GM18868 (cell line): ENCODE measurements around the gene TPT1.
"Not testable (repeated sequence)": the region's sequence is repeated elsewhere in the genome, so short reads cannot be mapped to it uniquely, and the experiment has no call there.

Experiments used
- ATAC-seq: cut with Tn5 transposase; IDR thresholded peaks from one replicate; pipeline ENCODE4 v1.9.1; 2021; ENCODE audit warnings: mild to moderate bottlenecking, moderate library complexity; ENCODE audit not compliant: unreplicated experiment

TPT1 gene

DNA sequence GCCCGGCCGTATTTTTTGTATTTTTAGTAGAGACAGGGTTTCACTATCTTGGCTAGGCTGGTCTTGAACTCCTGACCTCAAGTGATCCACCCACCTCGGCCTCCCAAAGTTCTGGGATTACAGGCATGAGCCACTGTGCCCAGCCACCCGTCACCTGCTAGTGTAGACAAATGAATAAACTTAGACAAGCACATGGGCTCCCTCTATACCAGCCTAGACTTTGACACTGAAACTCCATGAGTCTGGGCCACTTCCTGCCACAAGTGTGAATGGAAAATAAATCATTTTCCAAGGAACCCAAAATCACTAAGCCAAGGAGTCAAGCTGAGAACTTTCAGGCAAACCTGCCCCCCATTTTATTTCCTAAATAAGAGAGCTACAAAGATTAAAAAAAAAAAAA is 27.0 kb upstream of the TPT1 start:
- no peak for ATAC-seq

DNA sequence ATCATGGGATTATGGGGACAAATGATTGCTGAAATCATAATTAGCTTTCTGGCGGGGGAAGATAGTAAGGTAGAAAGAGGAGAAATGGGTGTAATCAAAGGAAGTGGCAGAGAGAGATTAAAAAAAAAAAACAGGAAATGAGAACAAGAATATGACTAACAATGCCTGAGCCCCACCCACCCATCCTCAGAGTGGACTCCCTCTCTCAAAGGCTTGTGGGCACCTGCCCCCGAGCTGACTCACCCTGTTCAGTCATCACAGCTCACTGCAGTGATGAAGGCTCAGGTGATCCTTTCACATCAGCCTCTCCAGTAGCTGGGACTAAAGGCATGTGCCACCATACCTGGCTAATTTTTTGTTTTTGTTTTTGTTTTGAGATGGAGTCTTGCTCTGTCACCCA is 26.4 kb upstream of the TPT1 start:
- ATAC-seq: peak; percentile 99

DNA sequence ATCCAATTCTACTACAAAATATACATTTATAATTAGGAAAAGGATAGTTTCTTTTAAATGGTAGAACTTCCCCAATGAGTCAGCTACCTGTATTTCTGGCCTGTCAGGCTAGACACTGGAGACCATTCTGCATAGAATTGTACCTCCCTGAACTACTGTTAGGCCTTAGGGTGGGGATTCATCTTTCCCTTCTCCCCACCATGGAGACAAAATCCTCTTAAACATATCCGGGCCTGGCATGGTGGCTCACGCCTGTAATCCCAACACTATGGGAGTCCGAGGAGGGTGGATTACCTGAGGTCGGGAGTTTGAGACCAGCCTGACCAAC is 24.5 kb upstream of the TPT1 start:
- no peak for ATAC-seq

DNA sequence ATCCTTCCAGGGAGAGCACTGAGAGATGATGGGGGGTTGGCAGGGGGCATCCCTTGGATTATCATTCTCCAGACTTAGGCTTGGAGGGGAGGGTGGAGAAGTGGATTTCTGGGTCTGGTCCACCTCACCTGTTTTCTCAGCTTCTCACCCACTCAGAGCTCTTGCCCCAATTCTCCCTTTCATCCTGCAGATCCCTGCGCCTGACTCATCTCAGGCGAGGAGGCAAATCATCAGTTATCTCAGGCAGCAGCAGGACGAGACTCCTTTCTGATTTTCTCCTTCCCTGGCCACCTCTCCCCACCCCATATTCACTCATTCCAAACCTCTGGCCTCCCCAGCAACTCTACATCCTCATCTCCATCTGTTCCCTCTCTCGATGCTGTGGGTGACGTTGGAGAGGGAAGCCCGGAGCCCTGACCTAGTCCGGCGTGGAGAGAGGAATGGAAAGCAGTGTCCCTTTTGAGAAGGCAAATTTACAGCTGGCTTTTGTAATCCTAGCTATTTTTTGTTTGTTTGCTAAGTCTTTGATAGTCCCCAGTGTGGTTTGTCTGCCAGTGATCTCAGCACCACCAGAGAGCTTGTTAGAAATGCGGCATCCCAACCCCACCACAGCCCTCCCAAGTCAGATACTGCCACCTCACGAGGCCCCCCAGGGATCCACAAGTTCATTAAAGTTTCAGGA is 24.0 kb upstream of the TPT1 start:
- no peak for ATAC-seq

DNA sequence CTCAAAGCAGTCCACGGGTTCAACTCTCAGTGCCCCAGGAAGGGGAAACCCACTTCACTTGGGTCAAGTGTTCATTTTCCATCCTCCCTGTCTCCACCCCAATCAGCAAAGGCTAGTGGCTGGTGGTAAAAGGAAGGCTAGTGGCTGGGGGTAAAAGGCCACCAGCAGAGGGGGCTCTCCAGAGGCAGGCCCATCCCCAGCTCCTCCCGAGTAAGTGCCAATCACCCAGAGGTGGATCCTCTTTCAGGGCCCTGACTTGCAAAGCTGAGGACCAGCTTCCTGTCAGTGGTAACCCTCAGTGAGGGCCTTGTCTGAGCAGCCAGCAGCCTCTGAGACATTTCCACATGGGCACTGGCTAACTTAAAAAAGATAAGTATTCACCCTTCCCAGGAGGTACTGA is 22.0 kb upstream of the TPT1 start:
- no peak for ATAC-seq

DNA sequence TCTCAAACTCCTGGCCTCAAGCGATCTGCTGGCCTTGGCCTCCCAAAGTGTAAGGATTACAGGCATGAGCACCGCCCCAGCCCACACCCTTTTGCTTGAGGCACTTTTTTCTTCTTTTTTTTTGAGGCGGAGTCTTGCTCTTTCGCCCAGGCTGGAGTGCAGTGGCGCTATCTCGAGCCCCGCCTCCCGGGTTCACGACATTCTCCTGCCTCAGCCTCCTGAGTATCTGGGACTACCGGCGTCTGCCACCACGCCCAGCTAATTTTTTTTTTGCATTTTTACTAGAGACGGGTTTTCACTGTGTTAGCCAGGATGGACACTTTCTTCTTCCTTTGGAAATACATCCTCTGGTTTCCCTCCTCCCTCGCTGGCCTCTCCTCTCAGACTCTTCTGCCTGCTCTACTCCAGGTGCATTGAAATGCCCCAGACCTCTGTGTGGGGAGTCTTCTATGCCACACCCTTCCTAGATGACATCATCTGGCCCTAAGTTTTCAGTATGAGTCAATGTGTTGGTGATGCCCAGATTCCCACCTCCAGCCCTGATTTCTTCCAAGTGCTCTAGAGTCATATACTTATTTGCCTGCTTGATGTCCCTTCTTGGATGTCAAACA is 20.7 kb upstream of the TPT1 start:
- no peak for ATAC-seq

DNA sequence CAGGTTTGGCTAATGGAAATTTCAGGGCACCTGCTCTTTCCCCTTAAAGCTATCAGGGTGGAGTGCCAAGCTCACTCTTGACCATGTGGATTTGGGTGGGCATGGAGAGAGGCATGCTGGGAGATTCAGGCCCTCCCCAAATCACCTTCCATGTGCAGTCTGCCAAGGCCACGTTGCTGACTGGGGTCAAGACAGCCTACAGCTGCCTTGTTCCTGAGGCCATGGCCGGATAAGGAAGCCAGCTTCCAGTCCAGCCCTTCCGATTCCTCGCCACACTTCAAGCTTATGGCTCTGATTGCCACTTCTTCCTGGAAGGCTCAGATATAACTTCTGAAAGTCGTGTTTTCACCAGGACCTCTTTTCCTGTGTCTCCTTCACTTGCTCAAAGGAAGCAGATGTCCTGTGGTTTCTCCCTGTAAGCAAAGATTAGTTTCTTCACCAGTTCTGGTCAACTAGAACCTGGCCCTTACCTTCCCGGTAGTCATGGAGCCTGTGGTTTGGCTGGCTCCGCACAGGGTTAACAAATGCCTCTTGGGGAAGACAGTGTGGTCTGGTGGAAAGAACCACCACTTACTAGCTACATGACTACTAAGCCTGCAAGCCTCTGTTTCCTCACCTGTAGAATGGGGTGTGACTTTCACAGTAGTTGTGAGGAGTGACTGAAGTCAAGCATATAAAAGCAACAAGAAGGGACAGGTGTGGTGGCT is 16.1 kb upstream of the TPT1 start:
- no peak for ATAC-seq

DNA sequence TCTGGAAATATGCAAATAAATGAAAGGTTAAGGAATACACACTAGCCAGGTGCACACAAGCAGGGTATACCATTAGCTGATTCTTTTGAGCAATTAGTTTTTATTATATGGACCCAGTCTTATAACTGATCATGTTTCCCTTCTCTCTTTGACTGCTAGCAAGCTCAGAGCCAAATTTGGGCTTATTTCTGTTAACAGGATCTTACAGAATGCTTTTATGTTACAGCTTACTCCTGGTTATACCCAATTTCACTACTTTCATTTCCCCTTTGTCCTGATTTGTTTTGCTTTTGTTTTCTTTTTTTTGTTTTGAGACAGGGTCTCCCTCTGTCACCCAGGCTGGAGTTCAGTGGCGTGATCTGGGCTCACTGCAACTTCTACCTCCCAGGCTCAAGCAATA is 12.9 kb upstream of the TPT1 start:
- no peak for ATAC-seq

DNA sequence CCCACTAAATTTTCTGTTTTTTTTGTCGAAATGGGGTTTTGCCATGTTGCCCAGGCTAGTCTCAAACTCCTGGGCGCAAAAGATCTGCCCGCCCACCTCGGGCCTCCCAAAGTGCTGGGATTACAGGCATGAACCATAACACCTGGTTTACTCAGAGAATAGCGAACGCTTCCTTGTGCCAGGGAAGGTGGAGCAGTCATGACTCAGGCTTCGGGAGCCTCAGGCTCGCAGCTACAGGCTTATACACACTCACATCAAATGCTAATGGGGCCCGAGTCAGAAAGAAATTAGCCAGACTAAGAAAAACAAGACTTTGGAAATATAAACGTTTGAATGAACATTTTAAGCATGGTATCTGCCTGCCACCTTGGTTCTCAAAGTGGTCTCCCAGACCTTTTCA is 11.0 kb upstream of the TPT1 start:
- no peak for ATAC-seq

DNA sequence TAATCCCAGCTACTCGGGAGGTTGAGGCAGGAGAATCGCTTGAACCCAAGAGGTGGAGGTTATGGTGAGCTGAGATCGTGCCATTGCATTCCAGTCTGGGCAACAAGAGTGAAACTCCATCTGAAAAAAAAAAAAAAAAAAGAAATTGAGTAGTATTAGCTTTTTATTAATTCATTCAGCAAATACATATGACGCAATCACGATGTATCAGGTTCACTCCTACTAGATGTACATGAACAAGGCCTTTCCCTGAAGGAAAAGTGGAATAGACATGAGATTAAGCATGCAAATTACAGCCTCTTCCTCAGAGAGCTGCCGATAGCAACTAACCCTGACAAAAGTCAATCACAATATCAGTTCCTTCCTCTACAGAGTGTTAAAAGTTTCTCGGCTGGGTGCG is 9.2 kb upstream of the TPT1 start:
- ATAC-seq: no peak

DNA sequence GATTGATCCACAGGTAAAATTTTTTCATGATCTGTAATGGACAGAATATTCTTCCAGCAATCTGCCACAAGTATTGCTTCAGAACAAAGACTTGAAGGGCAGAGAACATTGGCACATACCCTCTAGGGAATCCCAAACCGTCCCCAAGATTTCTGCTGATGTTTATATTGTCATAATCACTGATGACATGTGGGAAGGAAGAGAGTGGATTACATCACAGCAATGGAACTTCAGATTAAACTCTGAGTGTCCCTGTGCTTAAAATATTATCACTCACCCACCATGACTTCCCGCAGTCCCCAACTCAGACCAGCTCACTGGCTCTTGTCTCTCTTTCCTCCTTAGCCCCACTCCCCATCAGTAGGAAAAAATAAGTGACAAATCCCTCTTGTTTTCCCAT is 8.5 kb upstream of the TPT1 start:
- no peak for ATAC-seq

DNA sequence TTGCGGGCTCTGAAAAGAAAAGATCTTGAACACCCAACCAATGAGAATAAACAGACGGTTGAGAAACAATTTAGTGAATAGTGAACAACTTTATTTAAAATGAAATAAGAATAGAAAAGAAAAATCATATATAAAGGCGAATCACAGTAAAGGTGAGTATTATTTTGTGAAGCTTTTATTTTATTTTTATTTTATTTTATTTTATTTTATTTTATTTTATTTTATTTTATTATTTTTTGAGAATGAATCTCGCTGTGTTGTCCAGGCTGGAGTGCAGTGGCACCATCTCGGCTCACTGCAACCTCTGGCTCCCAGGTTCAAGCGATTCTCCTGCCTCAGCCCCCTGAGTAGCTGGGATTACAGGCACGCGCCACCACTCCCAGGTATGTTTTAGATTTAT is 3.1 kb upstream of the TPT1 start:
- ATAC-seq: not testable (repeated sequence)

DNA sequence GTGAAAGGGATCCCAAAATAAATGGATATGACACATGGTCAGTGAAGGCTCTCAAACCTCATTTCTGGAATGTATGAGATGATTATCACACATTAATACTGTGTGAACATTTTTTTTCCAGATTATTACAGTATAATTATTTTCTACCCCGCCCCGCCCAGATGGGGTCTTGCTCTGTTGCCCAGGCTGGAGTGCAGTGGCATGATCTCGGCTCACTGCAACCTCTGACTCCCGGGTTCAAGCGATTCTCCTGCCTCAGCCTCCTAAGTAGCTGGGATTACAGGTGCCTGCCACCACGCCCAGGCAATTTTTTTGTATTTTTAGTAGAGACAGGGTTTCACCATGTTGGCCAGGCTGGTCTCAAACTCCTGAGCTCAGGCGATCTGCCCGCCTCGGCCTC is 2.1 kb upstream of the TPT1 start:
- not testable (repeated sequence) for ATAC-seq

DNA sequence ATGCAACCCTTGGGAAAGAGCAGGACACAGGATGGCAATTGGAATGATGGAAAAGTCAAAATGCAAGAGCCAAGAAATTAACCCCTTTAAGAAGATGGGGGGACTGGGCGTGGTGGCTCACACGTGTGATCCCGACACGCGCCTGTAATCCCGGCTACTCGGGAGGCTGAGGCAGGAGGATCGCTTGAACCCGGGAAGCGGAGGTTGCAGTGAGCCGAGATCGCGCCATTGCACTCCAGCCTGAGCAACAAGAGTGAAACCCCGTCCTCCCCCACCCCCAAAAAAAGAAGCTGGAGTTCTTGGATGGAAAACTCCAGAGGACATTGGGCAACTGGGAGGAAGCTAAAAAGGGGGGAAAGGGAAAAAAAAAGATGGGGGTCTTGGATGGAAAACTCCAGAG is 1.7 kb upstream of the TPT1 start:
- not testable (repeated sequence) for ATAC-seq

DNA sequence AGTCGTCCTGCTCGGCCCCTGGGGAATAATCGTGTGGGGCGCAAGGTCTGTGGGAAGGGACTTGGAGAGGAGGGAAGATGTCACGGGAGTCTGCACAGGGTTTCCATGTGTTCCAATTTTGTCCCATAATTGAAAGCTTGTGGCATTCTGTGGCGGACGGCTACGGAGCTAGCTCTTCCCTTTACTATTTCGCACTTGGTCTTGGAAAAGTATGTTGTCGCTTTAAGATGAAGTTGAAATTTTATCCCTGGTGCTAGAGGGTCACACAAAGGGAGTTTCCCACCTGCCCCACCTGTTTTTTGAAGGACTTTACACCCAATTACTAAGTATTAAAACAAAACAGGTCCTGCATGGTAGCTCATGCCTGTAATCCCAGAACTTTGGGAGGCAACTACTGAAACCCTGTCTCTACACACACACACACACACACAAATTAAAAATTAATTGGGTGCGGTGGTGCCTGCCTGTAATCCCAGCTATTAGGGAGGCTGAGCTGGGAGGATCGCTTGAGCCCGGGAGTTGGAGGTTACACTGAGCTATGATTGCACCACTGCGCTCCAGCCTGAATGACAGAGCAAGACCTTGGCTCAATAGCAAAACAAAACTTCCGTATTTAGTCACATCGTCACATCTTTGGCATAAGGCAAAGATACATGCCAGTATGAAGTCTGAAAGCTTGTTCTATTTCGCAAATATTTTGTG is 967 bp upstream of the TPT1 start:
- no peak for ATAC-seq

DNA sequence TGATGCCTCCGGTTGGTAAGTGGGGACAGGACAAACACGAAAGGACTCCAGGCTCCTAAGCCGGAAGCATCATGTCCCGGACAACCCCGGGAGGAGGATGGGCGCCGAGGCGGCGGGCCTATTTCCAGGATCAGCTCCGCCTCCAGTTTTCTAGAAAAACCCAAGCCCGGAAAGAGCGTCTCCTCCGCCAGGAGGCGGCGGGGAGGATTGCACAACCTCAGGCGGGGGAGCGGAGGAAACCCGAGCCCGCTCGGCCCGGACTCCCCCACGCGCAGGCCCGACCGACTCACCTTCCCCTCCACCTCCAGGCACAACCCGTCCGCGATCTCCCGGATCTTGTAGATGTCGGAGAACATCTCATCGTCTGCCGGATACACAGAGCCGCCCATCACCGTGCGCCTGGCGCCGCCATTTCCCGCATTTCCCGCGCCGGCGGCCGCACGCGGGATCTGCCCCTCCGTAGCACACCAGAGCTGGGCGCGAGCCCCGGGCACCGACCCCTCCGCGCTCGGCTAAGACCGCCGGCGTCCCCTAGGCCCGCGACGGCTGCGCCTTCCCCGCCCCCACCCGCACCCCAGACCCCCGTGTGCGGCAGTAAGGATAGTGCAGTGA is 455 bp downstream of the TPT1 start:
- ATAC-seq: peak; percentile 37

DNA sequence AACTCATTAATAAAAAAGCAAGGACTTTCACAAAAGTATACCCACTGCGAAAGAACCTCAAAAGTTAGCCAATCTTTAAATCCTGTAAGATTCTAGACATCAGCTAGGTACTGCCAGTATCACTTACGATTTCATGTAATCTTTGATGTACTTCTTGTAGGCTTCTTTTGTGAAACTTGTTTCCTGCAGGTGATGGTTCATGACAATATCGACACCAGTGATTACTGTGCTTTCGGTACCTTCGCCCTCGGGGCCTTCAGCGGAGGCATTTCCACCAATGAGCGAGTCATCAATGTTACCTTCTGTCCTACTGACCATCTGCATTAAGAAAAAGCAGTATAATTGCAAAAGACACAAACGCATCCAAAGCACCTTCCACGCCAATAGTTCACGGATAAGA is 1.1 kb downstream of the TPT1 start:
- ATAC-seq: no peak

DNA sequence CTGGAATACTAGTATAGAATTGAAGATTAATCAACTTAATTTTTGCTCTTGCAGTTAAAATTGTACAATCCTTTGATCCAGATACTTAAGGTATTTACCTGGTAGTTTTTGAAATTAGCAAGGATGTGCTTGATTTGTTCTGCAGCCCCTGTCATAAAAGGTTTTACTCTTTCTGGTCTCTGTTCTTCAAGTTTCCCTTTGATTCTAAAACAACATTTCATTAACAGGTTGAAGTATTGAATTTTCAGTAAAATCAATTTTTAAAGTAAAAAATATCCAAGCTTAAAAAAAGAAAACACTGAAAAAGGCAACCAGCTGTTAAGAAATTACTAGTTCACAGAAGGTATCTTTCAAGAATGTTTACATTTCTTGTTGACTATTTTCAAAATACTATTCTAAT is 1.6 kb downstream of the TPT1 start:
- no peak for ATAC-seq

DNA sequence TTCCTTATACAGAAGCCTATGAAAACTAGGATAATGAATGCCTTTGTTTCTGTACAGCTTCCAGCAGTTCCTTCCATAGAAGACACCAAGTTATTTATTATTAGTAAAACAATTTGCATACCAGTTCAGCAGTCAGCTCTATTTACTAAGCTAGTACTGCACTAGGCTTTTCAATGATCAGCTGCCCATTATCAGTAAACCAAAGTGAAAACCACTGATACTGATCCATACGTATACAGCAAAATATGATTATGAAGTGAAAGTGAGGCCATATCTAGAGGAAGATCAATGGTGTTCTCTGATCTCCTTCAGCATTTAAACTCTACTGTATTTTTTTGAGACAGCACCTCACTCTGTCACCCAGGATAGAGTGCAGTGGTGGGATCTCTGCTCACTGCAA is 3.2 kb downstream of the TPT1 start:
- ATAC-seq: no peak

DNA sequence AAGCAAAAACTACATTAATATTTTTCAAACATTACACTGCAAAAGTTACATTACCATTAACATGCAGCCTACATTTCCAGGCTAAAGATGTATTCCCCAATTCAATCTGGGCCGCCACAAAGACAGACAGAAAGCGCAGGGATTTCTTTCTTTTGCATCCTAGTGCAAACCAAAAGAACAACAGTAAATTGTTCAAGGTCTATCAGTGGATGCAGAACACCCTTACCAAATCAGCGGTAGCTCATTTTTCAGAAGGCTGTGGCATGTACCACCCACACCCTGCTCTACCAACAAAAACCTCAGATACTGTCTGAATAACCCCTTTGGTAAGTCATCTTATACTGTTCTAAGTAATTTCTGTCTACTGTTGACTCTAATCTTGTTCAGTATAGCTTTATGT is 3.6 kb downstream of the TPT1 start:
- ATAC-seq: no peak

DNA sequence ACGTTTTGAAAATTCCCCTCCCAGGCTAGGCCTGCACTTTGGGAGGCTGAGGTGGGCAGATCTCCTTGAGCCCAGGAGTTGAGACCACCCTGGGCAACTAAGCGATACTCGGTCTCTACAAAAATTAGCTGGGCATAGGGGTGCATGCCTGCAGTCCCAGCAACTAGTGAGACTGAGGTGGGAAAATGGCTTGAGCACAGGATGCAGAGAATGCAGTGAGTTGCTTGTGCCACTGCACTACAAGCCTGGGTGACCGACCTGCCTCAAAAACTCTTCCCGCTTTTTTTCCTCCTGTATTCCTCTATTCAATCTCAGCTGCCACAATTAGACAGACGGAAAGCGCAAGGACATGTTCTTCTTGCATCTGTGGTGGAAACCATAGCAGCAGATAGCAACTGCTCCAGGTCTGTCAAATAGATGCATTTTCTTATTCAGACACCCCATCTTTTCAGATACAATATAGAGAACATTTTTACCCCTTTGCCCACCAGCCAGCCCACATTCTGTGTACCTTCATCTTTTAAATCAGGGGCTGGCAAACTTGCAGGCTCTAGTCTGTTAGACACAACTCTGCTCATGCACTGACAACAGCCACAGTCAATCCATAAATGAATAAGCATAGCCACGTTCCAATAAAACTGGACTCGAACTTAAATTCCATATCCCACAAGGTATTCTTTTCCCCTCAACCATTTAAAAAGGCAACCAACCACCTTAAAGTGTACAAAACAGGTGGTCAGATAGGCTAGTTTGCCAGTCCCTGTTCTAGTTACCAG is 4.8 kb downstream of the TPT1 start:
- no peak for ATAC-seq
